Effector CD8-positive, alpha-beta T cell (primary cell): ENCODE data around the gene SYNE1.
"Not testable (repeated sequence)": the region's sequence is repeated elsewhere in the genome, so short reads cannot be mapped to it uniquely, and the experiment has no call there.

Experiments used
- DNase-seq: peaks from one replicate; lab custom pipeline; 2025; lab: John Stamatoyannopoulos, UW
- total RNA-seq, 4 experiments: gene quantifications; one replicate each; lab custom pipeline; 2026; lab: John Stamatoyannopoulos, UW

SYNE1 gene, protein sequence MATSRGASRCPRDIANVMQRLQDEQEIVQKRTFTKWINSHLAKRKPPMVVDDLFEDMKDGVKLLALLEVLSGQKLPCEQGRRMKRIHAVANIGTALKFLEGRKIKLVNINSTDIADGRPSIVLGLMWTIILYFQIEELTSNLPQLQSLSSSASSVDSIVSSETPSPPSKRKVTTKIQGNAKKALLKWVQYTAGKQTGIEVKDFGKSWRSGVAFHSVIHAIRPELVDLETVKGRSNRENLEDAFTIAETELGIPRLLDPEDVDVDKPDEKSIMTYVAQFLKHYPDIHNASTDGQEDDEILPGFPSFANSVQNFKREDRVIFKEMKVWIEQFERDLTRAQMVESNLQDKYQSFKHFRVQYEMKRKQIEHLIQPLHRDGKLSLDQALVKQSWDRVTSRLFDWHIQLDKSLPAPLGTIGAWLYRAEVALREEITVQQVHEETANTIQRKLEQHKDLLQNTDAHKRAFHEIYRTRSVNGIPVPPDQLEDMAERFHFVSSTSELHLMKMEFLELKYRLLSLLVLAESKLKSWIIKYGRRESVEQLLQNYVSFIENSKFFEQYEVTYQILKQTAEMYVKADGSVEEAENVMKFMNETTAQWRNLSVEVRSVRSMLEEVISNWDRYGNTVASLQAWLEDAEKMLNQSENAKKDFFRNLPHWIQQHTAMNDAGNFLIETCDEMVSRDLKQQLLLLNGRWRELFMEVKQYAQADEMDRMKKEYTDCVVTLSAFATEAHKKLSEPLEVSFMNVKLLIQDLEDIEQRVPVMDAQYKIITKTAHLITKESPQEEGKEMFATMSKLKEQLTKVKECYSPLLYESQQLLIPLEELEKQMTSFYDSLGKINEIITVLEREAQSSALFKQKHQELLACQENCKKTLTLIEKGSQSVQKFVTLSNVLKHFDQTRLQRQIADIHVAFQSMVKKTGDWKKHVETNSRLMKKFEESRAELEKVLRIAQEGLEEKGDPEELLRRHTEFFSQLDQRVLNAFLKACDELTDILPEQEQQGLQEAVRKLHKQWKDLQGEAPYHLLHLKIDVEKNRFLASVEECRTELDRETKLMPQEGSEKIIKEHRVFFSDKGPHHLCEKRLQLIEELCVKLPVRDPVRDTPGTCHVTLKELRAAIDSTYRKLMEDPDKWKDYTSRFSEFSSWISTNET (N-terminal part only)
- 442 to 1,276 (median 729) reads per million in 4 experiments for total RNA-seq

GRCh38 chr6:152637296-152638047 is at the start of gene SYNE1:
Gene SYNE1 (minus strand): TSS chr6:152637362. CDS start chr6:152628331, 9,031 bp downstream.
- no peak for DNase-seq

- no peak for DNase-seq
These were observed 48.7 kb upstream of the SYNE1 start for GRCh38 chr6:152685819-152686218.

- DNase-seq = not testable (repeated sequence)
These were observed 45.8 kb upstream of the SYNE1 start for GRCh38 chr6:152682935-152683334.

DNA sequence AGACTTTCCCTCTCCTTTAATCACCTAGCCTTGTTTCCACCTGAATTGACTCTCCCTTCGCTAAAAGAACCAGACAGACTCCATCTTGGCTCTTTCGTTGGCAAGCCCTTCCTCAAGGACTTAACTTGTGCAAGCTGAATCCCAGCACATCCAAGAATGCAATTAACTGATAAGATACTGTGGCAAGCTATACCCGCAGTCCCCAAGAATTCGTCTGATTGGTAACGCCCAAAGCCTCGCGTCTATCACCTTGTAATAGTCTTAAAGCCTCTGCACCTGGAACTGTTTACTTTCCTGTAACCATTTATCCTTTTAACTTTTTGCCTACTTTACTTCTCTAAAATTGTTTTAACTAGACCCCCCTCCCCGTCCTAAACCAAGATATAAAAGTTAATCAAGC is 45.0 kb upstream of the SYNE1 start:
- DNase-seq = no peak

DNA sequence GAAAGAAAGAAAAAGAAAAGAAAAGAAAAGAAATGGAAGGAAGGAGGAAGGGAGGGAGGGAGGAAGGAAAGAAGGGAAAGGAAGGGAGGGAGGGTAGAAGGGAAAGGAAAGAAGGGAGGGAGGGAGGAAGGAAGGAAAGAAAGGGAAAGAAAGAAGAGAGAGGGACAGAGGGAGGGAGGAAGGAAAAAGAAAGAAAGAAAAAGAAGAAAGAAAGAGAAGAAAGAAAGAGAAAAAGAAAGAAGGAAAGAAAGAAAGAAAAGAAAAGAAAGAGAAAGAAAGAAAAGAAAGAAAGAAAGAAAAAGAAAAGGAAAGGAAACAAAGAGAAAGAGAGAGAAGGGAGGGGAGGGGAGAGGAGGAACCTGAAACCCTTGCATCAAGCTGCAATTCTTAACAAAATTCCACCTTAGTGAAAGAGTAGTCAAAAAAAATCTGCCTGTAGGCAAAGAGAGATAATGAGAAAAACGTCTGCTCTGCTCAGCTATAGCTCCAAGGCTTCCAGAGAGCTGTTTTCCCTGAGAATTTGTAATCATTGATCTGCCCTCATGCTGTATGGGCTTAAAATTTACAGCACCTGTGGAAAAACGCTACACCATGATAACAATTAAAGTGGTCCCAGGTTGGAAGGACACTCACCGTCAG is 43.8 kb upstream of the SYNE1 start:
- DNase-seq = no peak

DNA sequence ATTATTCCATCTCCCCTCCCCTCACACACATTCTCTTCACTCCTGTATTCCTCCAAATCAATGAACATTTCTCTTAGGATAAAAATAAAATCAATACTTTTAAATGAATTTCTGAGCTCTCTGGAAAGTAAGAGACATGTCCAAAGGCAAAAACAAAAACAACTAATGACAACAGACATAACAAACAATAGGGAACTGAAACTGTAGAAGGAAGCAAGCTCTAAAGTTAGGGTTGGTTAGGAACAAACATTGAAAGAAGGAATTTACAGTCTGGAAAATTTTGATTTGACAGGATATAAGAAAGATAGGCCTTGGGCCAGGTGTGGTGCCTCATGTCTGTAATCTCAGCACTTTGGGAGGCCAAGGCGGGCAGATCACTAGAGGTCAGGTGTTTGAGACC is 43.0 kb upstream of the SYNE1 start:
- DNase-seq = no peak

GRCh38 chr6:152673236-152673635 is 36.1 kb upstream of the SYNE1 start:
- no peak for DNase-seq

GRCh38 chr6:152671171-152671570 is 34.0 kb upstream of the SYNE1 start:
- no peak for DNase-seq

- DNase-seq = no peak
These were observed 32.7 kb upstream of the SYNE1 start for GRCh38 chr6:152669895-152670294.

DNA sequence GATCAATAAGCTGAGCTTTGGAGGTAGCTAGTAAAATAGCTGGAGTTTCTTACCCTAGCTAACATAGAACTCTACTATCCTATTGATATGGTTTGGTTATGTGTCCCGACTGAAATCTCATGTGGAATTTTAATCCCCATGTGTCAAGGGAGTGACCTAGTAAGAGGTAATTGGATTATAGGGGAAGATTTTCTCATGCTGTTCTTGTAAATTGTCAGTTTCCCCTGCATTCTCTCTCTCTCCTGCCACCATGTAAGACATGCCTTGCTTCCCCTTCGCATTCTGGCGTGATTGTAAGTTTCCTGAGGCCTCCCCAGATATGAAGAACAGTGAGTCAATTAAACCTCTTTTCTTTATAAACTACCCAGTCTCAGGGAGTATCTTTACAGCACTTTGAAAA is 24.6 kb upstream of the SYNE1 start:
- no peak for DNase-seq

- no peak for DNase-seq
These were observed 14.8 kb upstream of the SYNE1 start for GRCh38 chr6:152651986-152652385.

- no peak for DNase-seq
These were observed 10.9 kb upstream of the SYNE1 start for GRCh38 chr6:152648105-152648504.

DNA sequence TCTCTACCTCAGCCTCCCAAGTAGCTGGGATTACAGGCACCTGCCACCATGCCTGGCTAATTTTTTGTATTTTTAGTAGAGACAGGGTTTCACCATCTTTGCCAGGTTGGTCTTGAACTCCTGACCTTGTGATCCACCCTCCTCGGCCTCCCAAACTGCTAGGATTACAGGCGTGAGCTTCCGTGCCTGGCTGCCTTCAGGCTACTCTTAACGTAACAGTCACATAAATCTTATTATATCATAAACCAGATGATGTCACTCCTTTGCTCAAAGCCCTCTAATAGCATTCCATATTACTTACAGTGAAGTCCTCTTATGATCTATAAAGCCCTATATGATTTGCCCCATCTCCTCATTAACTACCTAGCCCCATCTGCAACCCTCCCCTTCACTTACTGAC is 9.6 kb upstream of the SYNE1 start:
- DNase-seq = not testable (repeated sequence)

- no peak for DNase-seq
These were observed 5.6 kb upstream of the SYNE1 start for GRCh38 chr6:152642578-152643375.

GRCh38 chr6:152636609-152637295 is 410 bp downstream of the SYNE1 start:
- DNase-seq = no peak

DNA sequence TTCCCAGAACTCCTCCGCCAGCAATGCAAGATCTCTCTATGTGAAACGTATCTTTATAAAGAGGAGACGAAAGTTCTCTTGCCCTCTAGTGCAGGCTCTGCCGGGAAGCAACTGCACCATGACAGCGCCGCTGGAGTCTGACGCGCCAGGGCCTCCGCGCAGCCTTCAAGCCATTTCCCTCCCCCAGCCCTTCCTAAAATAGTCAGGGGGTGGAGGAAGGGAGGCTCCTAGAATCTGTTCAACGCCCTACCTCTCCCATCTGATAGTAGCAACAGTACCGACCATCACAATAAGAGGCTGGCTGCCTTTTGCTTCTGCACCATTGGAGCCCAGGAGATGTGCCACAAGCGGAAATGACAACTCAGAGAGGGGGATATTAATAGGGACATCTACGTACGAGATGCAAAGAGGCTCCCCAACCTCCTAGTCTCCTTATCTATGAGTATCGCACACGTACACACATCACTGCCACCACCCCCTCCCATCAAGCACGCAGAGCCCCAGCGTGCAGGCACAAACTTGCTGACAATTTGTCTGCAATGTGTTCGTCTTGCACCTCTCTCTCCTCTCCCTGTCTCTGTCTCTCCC is 1.0 kb downstream of the SYNE1 start:
- DNase-seq = no peak

GRCh38 chr6:152634773-152635172 is 2.4 kb downstream of the SYNE1 start:
- no peak for DNase-seq

GRCh38 chr6:152632121-152632782 is 4.9 kb downstream of the SYNE1 start:
- no peak for DNase-seq

DNA sequence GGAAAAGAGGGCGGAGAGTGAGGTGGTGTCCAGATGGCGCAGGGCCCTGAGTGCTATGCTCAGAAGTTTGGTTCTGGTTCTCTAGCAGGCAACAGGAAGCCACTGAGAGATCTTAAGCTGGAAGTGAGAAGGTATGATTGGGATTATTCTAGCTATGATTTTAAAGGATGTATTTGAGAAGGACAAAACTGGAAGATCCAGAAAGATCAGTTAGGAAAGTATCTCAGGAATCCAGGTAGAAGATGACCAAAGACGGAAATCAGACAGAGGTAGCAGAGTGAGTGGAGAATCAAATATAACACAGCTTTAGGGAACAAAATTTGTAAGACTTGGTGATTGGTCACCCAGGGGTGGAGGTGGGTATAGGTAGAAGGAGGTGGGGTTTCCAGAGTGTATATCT is 5.8 kb downstream of the SYNE1 start:
- no peak for DNase-seq
